HepG2 (cell line): ENCODE data around the gene CNTRL. TPM values are rescaled to one million over a fixed set of nuclear protein-coding genes. Genes with fewer than 3 reads are reported as not detected.

ENCODE experiments used
- ATF2 ChIP-seq: sonication (generic); formaldehyde crosslinking; IDR thresholded peaks from 2 replicates; pipeline ENCODE4 v1.4.0; 2020; ENCODE audit warnings: missing genetic modification reagents
- DR1 ChIP-seq: sonication (generic); formaldehyde crosslinking; IDR thresholded peaks from 2 replicates; pipeline ENCODE4 v1.8.0; 2021; ENCODE audit warnings: mild to moderate bottlenecking, missing genetic modification reagents, inconsistent platforms
- IKZF1 ChIP-seq: fragments of 450-650 bp; IDR thresholded peaks from 2 replicates; pipeline ENCODE4 v1.7.1; 2016
- KDM3A ChIP-seq: IDR thresholded peaks from 2 replicates; pipeline ENCODE4 v1.6.1; 2018; ENCODE audit warnings: low read depth, missing compliant biosample characterization
- KDM5B ChIP-seq: sonication (generic); formaldehyde crosslinking; IDR thresholded peaks from 2 replicates; pipeline ENCODE4 v1.4.0; 2020; ENCODE audit warnings: missing genetic modification reagents, mild to moderate bottlenecking, borderline replicate concordance
- NCOA1 ChIP-seq: sonication (generic); formaldehyde crosslinking; IDR thresholded peaks from 2 replicates; pipeline ENCODE4 v1.9.0; 2021; ENCODE audit warnings: missing genetic modification reagents
- NFYB ChIP-seq: sonication (generic); formaldehyde crosslinking; IDR thresholded peaks from 2 replicates; pipeline ENCODE4 v1.4.0; 2020; ENCODE audit warnings: missing genetic modification reagents
- RBM22 ChIP-seq: fragments of 200-400 bp; formaldehyde crosslinking; optimal IDR thresholded peaks from 2 replicates; pipeline ENCODE3; 2017; ENCODE audit warnings: mild to moderate bottlenecking, low read length, moderate library complexity
- TBX2 ChIP-seq: sonication (generic); formaldehyde crosslinking; IDR thresholded peaks from 2 replicates; pipeline ENCODE4 v1.5.0; 2020; ENCODE audit warnings: missing genetic modification reagents, mild to moderate bottlenecking, borderline replicate concordance
- TFDP1 ChIP-seq: IDR thresholded peaks from 2 replicates; pipeline ENCODE4 v1.6.1; 2016; ENCODE audit warnings: missing compliant biosample characterization, missing genetic modification reagents, borderline replicate concordance
- TFDP2 ChIP-seq: sonication (generic); formaldehyde crosslinking; IDR thresholded peaks from 2 replicates; pipeline ENCODE4 v1.4.0; 2020; ENCODE audit warnings: missing genetic modification reagents
- TMF1 ChIP-seq: sonication (generic); formaldehyde crosslinking; IDR thresholded peaks from 2 replicates; pipeline ENCODE4 v1.8.1; 2022; ENCODE audit warnings: low read depth, missing genetic modification reagents
- ZBED4 ChIP-seq: sonication (generic); formaldehyde crosslinking; IDR thresholded peaks from 2 replicates; pipeline ENCODE4 v1.4.0; 2020; ENCODE audit warnings: missing genetic modification reagents, borderline replicate concordance
- ZNF205 ChIP-seq: IDR thresholded peaks from 2 replicates; pipeline ENCODE4 v1.6.1; 2018; ENCODE audit warnings: missing biosample characterization, missing genetic modification reagents
- ZNF24 ChIP-seq: fragments of 450-650 bp; IDR thresholded peaks from 2 replicates; pipeline ENCODE4 v1.6.1; 2017; ENCODE audit warnings: antibody characterized with exemption, mild to moderate bottlenecking
- ZNF644 ChIP-seq: IDR thresholded peaks from 2 replicates; pipeline ENCODE4 v1.6.1; 2016; ENCODE audit warnings: low read depth
- ZNF687 ChIP-seq: sonication (generic); formaldehyde crosslinking; IDR thresholded peaks from 2 replicates; pipeline ENCODE4 v1.5.1; 2020; ENCODE audit warnings: mild to moderate bottlenecking, missing genetic modification reagents, moderate library complexity
- polyA plus RNA-seq, 8 experiments: library from polyadenylated mRNA; depleted of rRNA in 3 of 8; stranded (reverse) in 7 of 8; unstranded in 1 of 8; fragments of >200 nt; fragmentation: Illumina TruSeq in 4 of 8; extraction: Trizol in 4 of 8; gene quantifications; 2 replicates each; pipeline versions ENCODE4 v1.2.1 to v1.2.3, GENCODE V29; 2011 to 2016; ENCODE audit warnings: low read depth in 4 of 8, missing spikeins in 1 of 8, mixed read lengths in 1 of 8; ENCODE audit not compliant: insufficient read depth in 1 of 8
- total RNA-seq, 5 experiments: library from RNA; depleted of rRNA; stranded (reverse); fragments of >200 nt; fragmentation: Illumina TruSeq; extraction: Trizol; gene quantifications; 2 replicates each; pipeline ENCODE4 v1.2.3, GENCODE V29; 2016; ENCODE audit warnings: low read depth in 1 of 5

CNTRL gene
- total and polyA plus RNA-seq, 2 of the 13 experiments (the other 11 are each of a cell fraction or from before 2014, with no cell fraction given), result 7.5 to 11.8 TPM

- TF ChIP-seq TFDP2 (CRISPR knock-in tag) (peak; percentile 69; the same call in 1 of the 2 replicates), TFDP1 (CRISPR knock-in tag) (peak; percentile 70; the same call in 1 of the 2 replicates), ZNF644 (CRISPR knock-in tag) (peak; percentile 16; the same call in 1 of the 2 replicates), DR1 (CRISPR knock-in tag) (no peak), TMF1 (no peak), KDM5B (CRISPR knock-in tag) (peak; percentile 64; the same call in 1 of the 2 replicates), NFYB (CRISPR knock-in tag) (peak; percentile 65), ATF2 (peak; percentile 67), NCOA1 (no peak), IKZF1 (no peak), ZNF687 (CRISPR knock-in tag) (peak; percentile 80), ZBED4 (CRISPR knock-in tag) (no peak; the same call in 1 of the 2 replicates), KDM3A (CRISPR knock-in tag) (peak; percentile 61; the same call in 1 of the 2 replicates), RBM22 (no peak), TBX2 (CRISPR knock-in tag) (peak; percentile 59; the same call in 1 of the 2 replicates), ZNF205 (CRISPR knock-in tag) (peak; percentile 77), ZNF24 (no peak)
These were observed 127.2 kb downstream of the CNTRL start, which contains the start of gene RAB14 (continued) for GRCh38 chr9:121201738-121202533.
